Psoas muscle (tissue), 8 donors: ENCODE results near the gene SLC6A7. TPM values are rescaled to one million over a fixed set of nuclear protein-coding genes. Genes with fewer than 3 reads are reported as not detected.

Experiments used
- ATAC-seq, 4 donors: fragments of 200-7000 bp; cut with Tn5 transposase; one replicate each; pipeline ENCODE4 v1.9.1; 2020; ENCODE audit warnings: moderate library complexity in 3 of 4, mild to moderate bottlenecking in 2 of 4
- DNase-seq, 2 donors: peaks; one replicate each; pipeline ENCODE4 v3.0.0-alpha.2; 2020
- H3K27ac ChIP-seq: fragments of 200-600 bp; one replicate; pipeline ENCODE4 v1.8.0; 2022
- H3K27me3 ChIP-seq, 3 donors: fragments of 200-600 bp in 1 of 3; one replicate each; pipeline versions ENCODE4 v1.6.1 to v1.8.0; 2013 to 2022; ENCODE audit warnings: low read length in 2 of 3, mild to moderate bottlenecking in 2 of 3, moderate library complexity in 1 of 3; ENCODE audit not compliant: insufficient read depth in 3 of 3
- H3K36me3 ChIP-seq, 2 donors: fragments of 200-600 bp in 1 of 2; one replicate each; pipeline versions ENCODE4 v1.6.1 to v1.8.0; 2013 to 2022; ENCODE audit warnings: low read depth in 1 of 2, mild to moderate bottlenecking in 1 of 2, moderate library complexity in 1 of 2; ENCODE audit not compliant: insufficient read depth in 1 of 2
- H3K4me1 ChIP-seq: fragments of 200-600 bp; one replicate; pipeline ENCODE4 v1.8.0; 2022
- H3K4me3 ChIP-seq: fragments of 200-600 bp; one replicate; pipeline ENCODE4 v1.8.0; 2022; ENCODE audit warnings: mild to moderate bottlenecking
- H3K9me3 ChIP-seq: fragments of 200-600 bp; one replicate; pipeline ENCODE4 v1.8.0; 2022
- WGBS, 3 donors: extraction: QIAGEN DNeasy Blood & Tissue Kit; methylation state at CpG; one replicate each; pipeline versions ENCODE4 v1.1.6 to v1.1.7; 2013; 5-methylcytosine and 5-hydroxymethylcytosine counted together
- intact Hi-C, 2 donors: fragments of 100-400 bp; cut with DNase I; formaldehyde crosslinking; loops; one replicate each; pipeline versions ENCODE4 v1.11.0 to v1.14.2; 2022
- polyA plus RNA-seq, 3 donors: library from polyadenylated mRNA; stranded (reverse); fragments of 200-250 nt; gene quantifications; one replicate each; pipeline ENCODE4 v1.2.3, GENCODE V29; 2013
- total RNA-seq, 4 donors: library from RNA; stranded (reverse); fragmentation: NEBNext Ultra II Directional in 2 of 4; extraction: Animal tissue kit (Norgen Biotek cat#: 25700) in 2 of 4; gene quantifications; one replicate each; pipeline versions ENCODE4 v1.2.1 to v1.2.4, GENCODE V29; 2021 to 2023
- TF ChIP-seq, protein P1 (sequence below): fragments of 200-600 bp; IDR thresholded peaks from one replicate; pipeline ENCODE4 v1.8.0; 2022; ENCODE audit warnings: antibody characterized with exemption
- donor health status: healthy with polysubstance abuse.
- donor health status: DM: no; HTN: no; CAD: no; lungs with moderate emphysema.
- donor health status: Bipolar disorder and iron deficiency.
- donor health status: healthy.
- donor health status: DM: yes; HTN: yes; CAD: no.
- donor health status: DM: no; HTN: no; CAD: no.
- donor health status: DM: no; HTN: no; CAD: no.
- donor health status: DM: yes; HTN: yes; CAD: no.

Gene SLC6A7
- total and polyA plus RNA-seq, 7 donors = not detected

DNA sequence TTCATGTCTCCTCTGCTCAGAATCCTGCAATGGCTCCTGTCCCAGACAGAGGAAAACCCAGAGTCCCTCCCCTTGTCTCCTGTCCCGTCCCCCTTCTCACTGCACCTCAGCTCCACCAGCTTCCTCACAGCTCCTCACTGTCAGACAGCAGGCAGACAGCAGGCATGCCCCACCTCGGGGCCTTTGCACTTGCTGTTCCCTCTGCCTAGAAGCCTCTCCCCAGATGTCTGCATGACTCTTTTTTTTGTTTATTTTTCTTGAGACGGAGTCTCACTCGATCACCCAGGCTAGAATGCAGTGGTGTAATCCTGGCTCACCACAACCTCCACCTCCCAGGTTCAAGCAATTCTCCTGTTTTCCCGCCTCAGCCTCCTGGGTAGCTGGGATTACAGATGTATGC, 8.8 kb upstream of the SLC6A7 start:
- Histone ChIP-seq H3K27me3 (no peaks in the 10 kb centered on the region), H3K4me3 (peak overlapping the region; percentile 19), H3K9me3 (no peaks in the 10 kb centered on the region), H3K36me3 (no peaks in the 10 kb centered on the region), H3K27ac (peak overlapping the region; percentile 95), H3K4me1 (peaks cover 32% of the 10 kb centered on the region)
- ATAC-seq = peak; percentile 8 to 19 (median 14)
- 30 to 44% (median 36%) methylated on average over 5 of the region's 5 CpGs for whole genome bisulfite sequencing, 3 donors
- intact Hi-C loops = no loop called here
- DNase-seq = no peak
- TF ChIP-seq, protein P1, sequence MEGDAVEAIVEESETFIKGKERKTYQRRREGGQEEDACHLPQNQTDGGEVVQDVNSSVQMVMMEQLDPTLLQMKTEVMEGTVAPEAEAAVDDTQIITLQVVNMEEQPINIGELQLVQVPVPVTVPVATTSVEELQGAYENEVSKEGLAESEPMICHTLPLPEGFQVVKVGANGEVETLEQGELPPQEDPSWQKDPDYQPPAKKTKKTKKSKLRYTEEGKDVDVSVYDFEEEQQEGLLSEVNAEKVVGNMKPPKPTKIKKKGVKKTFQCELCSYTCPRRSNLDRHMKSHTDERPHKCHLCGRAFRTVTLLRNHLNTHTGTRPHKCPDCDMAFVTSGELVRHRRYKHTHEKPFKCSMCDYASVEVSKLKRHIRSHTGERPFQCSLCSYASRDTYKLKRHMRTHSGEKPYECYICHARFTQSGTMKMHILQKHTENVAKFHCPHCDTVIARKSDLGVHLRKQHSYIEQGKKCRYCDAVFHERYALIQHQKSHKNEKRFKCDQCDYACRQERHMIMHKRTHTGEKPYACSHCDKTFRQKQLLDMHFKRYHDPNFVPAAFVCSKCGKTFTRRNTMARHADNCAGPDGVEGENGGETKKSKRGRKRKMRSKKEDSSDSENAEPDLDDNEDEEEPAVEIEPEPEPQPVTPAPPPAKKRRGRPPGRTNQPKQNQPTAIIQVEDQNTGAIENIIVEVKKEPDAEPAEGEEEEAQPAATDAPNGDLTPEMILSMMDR = no peak

DNA sequence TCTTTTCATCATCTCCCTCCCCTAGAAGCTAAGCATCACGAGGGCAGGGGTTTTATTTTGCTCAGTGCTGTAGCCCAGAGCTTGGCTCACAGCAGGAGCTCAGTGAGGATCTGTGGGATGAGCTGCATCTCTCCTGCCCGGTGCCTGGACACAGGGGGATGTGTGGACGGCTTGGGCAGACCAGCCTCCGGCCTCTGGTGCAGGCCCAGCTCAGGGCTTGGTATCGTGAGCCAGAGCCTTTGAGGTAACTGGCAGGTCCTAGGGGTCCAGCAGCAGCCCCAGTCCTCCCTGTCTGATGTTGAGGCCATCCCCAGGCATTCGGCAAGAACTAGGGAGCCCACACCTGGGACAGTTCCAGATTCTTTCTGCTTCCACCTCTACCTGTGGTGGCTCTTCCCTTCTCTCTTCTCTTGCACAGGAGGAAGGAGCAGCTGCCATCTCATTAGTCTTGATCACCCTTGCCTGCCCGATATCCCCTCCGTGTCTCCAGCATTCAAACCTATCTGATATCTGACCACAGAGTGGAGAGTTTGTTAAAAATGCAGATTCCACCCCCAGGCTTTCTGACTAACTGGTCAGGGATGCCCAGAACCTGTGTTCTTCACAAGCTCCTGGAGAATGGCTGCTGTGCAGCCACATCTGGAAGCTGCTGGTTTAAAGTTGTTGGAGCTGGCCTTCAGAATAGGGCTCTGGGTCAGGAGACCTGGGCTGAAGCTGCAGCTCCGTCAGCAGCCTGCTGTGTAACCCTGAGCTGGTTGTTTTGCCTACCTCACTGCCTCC, 7.9 kb upstream of the SLC6A7 start:
- DNase-seq (no peak), ATAC-seq (no peak)
- Histone ChIP-seq H3K27me3 (no peaks in the 10 kb centered on the region), H3K4me1 (peaks cover 32% of the 10 kb centered on the region), H3K27ac (peak overlapping the region; percentile 95), H3K36me3 (no peaks in the 10 kb centered on the region), H3K4me3 (no peak overlapping the region), H3K9me3 (no peaks in the 10 kb centered on the region)
- intact Hi-C loops = no loop called here
- TF ChIP-seq, protein P1 = no peak
- WGBS, 3 donors = 90 to 98% (median 90%) methylated on average over 9 of the region's 9 CpGs

DNA sequence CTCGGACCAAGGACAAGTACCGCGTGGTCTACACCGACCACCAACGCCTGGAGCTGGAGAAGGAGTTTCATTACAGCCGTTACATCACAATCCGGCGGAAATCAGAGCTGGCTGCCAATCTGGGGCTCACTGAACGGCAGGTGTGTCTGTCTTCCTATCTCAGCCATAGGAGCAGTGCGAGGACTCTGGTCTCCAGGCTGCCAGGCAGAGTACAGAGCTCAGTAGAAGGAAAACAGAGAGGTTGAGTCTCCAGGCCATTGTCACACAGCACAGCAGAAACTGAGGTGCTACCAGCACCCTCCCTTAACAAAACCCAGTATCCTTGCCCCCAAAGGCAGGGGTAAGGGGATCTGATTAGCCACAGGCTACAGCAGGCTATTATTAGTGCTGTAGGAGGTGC, 7.1 kb upstream of the SLC6A7 start:
- no peak overlapping the region for H3K27ac ChIP-seq
- no peak for ATAC-seq
- 89 to 93% (median 93%) methylated on average over 10 of the region's 10 CpGs for WGBS, 3 donors
- H3K27me3 ChIP-seq = no peaks in the 10 kb centered on the region
- DNase-seq = no peak
- TF ChIP-seq, protein P1 = no peak
- no peaks in the 10 kb centered on the region for H3K9me3 ChIP-seq
- peaks cover 35% of the 10 kb centered on the region for H3K4me1 ChIP-seq
- intact Hi-C loops = no loop called here
- no peaks in the 10 kb centered on the region for H3K36me3 ChIP-seq
- no peak overlapping the region for H3K4me3 ChIP-seq

DNA sequence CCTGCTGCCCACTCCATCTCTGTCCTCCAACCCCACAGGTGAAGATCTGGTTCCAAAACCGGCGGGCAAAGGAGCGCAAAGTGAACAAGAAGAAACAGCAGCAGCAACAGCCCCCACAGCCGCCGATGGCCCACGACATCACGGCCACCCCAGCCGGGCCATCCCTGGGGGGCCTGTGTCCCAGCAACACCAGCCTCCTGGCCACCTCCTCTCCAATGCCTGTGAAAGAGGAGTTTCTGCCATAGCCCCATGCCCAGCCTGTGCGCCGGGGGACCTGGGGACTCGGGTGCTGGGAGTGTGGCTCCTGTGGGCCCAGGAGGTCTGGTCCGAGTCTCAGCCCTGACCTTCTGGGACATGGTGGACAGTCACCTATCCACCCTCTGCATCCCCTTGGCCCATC, 6.4 kb upstream of the SLC6A7 start:
- DNase-seq = no peak
- Histone ChIP-seq H3K9me3 (no peaks in the 10 kb centered on the region), H3K4me1 (peaks cover 41% of the 10 kb centered on the region), H3K27me3 (no peaks in the 10 kb centered on the region), H3K27ac (no peak overlapping the region), H3K4me3 (no peak overlapping the region), H3K36me3 (no peaks in the 10 kb centered on the region)
- WGBS, 3 donors = 93 to 98% (median 95%) methylated on average over 12 of the region's 12 CpGs
- TF ChIP-seq, protein P1 = no peak
- intact Hi-C loops = no loop called here
- no peak for ATAC-seq

DNA sequence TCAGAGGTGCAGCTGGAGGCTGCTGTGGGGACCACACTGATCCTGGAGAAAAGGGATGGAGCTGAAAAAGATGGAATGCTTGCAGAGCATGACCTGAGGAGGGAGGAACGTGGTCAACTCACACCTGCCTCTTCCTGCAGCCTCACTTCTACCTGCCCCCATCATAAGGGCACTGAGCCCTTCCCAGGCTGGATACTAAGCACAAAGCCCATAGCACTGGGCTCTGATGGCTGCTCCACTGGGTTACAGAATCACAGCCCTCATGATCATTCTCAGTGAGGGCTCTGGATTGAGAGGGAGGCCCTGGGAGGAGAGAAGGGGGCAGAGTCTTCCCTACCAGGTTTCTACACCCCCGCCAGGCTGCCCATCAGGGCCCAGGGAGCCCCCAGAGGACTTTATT, 5.9 kb upstream of the SLC6A7 start:
- DNase-seq = no peak
- Histone ChIP-seq H3K4me3 (no peak overlapping the region), H3K27me3 (no peaks in the 10 kb centered on the region), H3K9me3 (no peaks in the 10 kb centered on the region), H3K36me3 (no peaks in the 10 kb centered on the region), H3K4me1 (peaks cover 46% of the 10 kb centered on the region), H3K27ac (no peak overlapping the region)
- no peak for ATAC-seq
- 85 to 97% (median 92%) methylated on average over 2 of the region's 2 CpGs for WGBS, 3 donors
- TF ChIP-seq, protein P1 = no peak
- intact Hi-C loops = no loop called here
